NCI-H69 (cell line): ENCODE data around the gene BEST3.
"Not testable (repeated sequence)": the region's sequence is repeated elsewhere in the genome, so short reads cannot be mapped to it uniquely, and the experiment has no call there.

ENCODE experiments used
- DNase-seq: peaks from one replicate; lab custom pipeline; 2025; lab: John Stamatoyannopoulos, UW

Gene BEST3

DNA sequence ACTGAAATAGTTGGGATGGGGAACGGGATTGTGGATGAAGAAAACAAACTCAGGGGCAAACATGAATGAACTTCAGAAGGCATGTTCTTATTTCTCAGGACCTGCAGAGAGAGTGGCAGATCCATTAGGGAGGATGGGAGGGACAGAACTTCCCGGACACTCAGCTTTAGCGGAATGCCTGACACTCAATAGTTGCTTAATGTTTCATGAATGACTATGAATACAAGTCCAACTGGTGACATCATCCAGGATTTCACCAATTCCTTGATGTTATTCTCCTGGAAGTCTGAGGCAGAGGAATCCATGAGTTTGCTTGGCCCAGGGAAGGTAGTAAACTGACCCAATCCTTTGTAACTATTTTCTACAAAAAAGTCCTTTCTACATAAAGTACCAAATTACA lies 50.6 kb downstream of the BEST3 start:
- no peak for DNase-seq

DNA sequence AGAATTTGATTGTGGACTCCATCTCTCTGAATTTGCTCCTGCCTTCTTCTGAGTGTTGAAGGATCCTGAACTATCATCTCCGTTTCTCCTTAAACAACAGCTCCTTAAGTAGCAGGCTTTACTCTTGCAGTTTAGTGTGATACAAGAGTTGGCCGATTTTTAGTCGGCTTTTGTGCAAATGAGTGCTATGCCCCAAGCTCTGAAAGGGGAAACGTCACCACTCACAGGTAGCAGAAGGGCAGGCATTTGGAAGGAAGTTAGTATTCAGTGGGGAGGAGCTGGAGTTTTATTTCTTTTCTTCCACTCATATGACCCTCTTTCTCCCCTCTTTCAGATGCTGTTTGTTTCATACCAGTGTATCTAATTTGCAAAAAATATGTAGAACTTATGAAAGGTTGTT lies 51.9 kb downstream of the BEST3 start:
- no peak for DNase-seq

DNA sequence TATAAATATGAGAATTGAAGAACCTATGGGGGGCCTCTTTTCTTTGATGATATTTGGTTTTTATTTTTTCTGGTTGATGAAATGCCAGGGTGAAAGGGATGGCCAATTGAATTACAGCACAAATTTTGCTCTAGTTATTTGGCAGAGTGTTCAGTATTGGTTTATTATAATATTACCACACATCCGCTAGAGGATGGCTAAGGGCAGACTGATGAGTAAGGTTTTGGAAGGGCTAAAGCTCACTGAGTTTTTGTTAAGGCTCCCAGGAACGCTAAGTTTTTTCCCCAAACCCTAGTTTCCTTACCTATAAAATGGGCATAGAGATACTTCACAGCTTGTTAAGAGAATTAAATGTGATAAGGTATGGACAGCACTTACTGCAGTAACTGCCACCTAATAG lies 54.1 kb downstream of the BEST3 start:
- DNase-seq, result no peak

DNA sequence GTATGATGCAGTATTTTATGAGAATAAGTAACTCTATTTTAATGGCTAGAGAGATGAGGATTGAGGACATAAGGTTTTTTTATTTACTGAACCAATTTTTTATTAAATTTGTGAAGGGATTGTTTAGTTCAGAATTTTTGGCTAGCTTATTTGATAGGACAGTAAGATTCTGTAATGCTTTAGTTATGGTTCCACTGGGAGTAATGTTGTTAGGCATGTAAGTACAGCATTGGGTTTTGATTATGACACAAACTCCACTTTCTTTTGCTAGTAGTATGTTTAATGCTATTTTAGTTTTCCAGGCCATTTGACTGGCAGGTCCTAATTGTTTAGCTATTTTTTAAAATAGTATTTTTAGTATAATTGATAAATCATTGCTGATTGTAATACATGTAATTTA lies 54.6 kb downstream of the BEST3 start:
- DNase-seq, result no peak

DNA sequence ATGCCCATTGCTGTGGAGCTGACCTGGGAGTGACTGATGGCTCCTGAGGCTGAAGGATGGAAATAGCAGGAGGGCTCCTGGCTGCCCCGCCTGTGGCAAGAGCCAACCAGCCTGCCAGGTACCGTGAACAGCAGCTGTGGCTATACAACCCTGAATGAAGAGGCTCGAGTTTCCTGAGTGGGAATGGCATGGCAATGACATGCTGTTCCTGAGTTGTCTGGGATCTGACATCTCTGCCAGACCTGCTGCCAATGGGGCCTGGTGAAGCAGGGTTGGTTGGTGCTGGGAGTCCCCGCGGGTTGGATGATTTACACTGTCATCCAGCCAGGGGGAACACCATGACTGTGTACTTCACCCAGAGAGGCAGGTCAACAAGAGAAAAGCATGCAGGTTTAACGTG lies 56.6 kb downstream of the BEST3 start:
- no peak for DNase-seq

DNA sequence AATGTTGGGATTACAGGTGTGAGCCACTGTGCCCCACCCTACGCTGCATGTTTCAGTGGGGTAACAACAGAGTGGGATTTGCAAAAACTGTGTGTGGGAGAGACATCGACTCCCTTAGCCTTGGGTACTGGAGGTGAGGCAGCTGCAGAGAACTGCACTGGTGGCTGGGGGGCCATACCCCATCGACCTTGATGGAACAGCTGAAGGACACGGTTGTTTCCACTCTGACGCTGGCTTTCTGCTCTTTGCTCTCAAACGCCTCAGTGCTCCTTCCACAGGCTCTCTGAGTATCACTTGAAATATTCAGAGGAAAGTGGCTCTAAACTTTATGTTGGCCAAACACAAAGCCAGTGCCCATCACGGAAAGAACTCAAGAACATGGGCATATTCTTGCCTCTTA lies 57.6 kb downstream of the BEST3 start:
- no peak for DNase-seq

DNA sequence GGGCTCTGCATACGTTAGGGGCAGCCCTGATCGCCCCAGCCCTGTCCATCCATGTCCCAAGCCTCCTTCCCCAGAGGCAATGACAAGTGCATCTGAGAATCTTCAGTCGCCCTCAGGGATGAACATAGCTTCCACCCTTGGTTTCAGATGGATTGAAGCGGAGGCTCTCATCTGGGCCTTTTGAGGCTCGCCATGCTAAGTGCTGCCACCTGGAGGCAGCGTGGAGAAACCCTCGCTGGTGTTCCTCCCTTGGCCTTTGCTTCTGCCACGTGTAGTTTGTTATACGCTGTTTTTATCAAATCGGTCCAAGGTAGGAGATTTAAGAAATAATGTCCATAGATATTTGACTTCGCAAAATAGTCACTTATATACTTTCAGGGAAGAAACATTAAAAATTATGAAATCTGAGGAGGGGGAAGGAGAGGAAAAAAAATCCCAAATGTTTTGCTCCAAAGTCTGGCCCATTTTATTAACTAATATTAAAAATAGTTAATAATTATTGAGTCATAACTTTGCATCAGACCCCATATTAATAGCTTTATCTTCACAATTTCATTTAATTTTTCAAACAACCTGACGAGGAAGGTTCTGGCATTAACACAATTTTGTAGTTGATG lies 59.6 kb downstream of the BEST3 start:
- DNase-seq, result peak; percentile 49

DNA sequence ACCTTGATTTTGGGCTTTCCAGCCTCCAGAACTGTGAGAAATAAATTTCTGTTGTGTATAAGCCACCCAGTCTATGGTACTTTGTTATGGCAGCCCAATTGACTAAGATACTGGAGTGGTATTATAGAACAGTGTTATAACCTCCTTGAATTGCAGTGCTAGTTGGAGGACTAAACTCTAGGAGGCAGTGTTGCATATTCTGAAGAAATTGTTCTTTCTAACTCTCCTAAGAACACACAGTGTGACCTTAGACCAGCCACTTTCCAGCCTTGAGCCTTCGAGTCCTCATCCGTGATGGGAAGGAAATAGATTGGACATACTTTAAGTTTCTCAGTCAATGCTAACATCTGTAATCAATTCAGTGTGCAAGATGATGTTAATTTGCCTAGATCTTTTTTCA lies 66.0 kb downstream of the BEST3 start:
- peak; percentile 5 for DNase-seq

DNA sequence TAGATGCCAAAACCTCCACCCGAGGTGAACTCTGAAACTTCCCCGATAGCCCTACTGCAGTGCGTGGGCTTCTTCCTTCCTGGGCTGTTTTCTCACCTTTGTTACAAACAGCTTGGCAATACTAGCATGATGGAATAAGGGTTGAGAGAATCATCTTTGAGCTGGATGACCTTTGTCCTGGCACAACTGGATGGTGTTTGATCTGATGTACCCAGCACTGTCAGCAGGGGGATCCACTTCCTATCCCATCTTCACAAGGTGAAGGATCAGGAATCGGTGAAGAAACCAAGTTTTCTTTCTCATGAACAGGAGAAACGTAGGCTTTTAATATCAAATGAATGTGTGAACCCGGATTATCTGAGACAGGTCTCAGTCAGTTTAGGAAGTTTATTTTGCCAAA lies 68.9 kb downstream of the BEST3 start:
- peak; percentile 1 for DNase-seq

DNA sequence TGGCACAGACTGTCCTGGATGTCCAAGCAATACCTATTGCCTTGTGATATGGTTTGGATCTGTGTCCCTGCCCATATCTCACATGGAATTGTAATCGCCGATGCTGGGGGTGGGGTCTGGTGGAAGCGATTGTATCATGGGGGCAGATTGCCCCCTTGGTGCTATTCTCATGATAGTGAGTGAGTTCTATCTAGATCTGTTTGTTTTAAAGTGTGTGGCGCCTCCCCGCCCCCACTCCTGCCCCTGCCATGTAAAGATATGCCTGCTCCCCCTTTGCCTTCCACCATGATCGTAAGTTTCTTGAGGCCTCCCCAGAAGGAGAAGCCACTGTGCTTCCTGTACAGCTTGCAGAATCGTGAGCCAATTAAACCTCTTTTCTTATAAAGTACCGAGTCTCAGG lies 71.6 kb downstream of the BEST3 start:
- DNase-seq, result no peak

DNA sequence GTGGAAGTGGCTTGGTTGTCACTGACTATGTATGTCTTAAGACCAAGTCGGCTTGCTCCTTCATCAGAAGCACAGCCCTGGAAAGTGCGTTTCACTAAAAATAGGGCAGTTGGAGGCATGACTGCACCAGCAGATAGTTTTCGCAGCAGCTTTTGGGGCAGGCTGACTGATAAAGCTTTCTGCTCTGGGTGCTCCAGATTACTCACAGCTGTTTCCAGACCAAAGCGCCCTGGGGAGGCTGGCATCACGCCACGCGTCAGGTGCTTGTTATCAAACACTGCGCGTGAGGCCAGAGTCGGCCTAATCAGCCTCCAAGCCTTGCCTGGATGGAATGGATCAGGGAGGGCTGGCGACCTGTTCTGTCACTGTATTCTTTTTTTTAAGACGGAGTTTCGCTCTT lies 75.1 kb downstream of the BEST3 start:
- DNase-seq, result peak; percentile 81

DNA sequence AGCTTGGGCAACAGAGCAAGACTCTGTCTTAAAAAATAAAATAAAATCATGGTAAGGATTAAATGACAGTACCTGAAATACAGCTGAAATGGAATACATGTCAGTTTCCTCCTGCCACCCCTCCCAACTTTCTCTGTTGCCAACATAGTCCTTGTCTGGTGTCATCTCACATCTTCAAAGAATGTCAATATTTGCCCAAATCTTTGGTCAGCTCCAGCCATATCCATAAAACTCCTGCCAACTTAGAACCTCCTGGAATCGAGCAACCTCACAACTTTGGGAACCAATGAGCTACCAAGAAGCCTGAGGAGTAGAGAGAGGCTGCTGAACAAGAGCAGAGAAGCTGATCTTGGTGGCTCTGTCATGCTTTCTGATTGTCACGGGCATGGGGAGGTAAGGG lies 77.6 kb downstream of the BEST3 start:
- no peak for DNase-seq

DNA sequence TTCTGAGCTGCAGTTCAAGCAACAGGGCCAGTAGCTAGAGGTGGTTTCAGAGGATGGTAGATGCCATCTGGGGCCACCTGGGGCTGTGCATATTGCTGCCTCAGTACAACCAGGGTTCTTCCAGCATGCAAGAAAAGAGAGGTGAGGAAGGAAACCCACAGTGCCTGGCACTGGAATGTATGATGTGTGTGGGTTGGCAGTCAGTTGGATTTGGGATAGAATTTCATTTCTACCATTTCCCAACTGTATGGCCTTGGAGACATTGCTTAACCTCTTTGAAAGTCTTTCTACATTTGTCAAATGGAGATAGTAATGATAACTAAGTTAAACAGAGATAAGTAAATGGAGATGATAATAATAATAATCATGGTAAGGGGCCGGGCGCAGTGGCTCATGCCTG lies 78.2 kb downstream of the BEST3 start:
- DNase-seq, result no peak

DNA sequence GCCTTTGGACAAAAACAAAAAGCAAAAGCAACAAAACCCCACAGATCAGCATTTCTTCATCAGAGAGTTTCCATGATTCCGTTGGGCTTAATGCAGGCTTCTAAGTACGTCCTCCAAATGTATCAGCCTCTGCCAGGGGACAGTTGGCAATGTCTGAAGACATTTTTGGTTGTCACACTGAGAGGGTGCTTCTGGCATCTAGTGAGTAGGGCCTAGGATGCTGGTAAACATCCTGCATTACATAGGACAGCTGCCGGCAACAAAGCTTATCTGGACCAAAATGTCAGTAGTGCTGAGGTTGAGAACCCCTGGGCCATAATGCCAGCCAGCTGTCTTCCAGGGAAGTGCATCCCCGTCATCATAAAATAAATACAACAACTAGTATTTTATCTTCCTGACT lies 79.0 kb downstream of the BEST3 start:
- no peak for DNase-seq

DNA sequence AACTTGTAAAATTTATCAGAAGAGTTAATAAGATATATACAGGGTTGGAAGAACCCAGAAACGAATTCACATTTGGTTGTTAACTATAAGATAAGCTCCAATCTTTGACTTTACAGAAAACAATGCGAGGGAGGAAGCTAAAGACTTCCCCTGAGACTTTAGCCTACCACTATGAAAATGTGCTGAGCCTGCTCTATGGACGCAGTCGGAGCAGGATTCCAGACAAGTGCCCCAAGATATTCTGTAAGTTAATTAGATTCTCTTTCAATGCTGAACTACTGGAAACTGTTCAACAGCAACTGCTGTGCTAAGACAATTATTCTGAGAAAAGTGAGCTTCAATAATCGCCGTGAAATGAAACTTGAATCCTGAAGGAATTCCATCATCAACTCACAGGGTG lies 80.1 kb downstream of the BEST3 start:
- no peak for DNase-seq

DNA sequence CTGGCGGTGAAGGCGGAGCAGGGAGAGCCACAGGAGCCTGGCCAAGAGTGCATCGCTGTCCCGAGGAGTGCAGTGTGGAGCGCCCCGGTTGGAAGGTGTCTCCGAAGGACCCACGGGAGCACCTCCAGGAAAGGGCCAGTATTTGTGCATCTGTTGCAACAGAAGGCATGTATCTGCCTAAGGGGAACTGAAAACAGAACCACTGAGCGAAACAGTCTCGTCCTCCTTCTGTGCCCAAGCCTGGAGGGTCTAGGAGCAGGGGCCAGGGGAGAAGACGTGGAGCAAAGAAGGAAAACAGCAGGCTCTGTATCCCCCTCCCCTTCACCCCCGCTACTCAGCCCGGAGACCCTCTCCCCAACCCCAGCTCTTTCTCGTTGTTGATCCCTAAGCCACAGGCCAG lies 83.1 kb downstream of the BEST3 start:
- DNase-seq, result no peak

DNA sequence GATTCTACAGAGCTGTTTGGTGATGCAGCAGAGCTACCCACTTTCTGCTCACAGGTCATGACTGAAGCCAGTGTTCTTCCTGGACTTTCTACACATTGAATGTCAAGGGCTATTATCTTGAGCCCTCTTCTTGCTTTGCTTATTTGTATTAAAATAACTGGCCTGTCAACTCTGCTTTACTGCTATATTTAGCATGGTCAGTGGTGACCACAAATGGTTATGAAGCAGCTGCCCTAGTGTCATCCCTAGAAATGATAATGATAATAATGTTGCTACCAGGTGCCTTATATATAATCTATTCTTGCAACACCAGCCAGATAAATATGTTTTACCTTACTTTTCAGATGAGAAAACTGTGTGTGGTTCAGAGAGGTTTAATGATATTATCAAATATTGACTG lies 85.8 kb downstream of the BEST3 start:
- no peak for DNase-seq

DNA sequence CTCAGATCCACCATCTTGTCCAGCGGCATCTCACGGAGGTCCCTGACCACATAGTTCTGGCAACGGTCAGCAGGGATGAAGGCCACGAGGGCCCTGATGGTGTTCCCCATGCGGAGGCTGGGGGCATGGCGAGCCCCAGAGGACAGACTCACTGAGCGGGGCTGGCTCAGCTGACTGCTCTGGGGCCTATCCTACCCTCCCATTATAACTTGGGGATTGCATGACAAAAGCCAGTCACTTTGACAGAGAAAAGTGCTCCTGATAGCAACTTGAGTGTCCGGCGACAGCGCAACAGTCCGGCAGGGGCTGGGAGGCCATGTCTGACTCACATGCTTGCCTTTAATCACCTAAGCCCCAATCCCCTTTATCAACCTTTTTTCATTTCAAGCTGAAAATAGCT lies 88.4 kb downstream of the BEST3 start, which contains the start of gene LRRC10:
Gene LRRC10 (minus strand): TSS at position 179 of the 400 bp plus-strand sequence. CDS start 69 bp downstream, at position 110.
- no peak for DNase-seq

DNA sequence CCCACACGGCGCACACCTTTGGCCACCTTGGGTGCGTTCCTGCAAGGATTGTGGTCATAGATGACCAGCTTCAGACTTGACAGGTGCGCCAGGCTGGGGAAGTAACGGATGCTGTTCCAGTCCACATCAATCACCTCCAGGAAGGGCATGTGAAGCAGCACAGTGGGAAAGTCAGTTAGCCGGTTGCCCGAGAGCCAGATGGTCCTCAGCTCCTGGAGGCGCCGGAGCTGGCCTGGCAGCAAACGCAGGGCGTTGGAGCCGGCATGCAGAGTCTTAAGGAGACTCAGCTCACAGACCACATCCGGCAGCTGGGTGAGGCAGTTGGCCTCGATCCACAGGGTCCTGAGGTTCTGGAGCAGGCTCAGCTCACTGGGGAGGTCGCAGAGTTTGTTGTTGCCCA lies 89.0 kb downstream of the BEST3 start:
- no peak for DNase-seq

DNA sequence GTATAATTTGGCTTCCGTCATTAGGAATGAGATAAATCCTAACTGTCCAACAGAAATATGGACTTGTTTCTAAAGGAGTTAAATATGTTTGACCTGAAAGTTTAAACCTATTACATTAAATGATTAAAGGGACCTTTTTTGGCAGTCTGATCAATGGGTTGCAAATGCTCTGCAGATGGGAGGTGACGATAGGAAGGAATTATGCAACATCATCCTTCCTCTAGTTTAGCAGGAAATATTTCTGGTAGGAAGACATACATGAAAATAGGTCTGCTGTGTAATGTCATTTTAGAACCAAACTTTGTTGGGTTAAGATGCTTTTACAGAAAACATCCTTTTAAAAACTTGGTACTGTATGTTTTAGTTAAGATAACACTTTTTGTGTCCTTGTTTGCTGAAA lies 91.0 kb downstream of the BEST3 start:
- no peak for DNase-seq

DNA sequence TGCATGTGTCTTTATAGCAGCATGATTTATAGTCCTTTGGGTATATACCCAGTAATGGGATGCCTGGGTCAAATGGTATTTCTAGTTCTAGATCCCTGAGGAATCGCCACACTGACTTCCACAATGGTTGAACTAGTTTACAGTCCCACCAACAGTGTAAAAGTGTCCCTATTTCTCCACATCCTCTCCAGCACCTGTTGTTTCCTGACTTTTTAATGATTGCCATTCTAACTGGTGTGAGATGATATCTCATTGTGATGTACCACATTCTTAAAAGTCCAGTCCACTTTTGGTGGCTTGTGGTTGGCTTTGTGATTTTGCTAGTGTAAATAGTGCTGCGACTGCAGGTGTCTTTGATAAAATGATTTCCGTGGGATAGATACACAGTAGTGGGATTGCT lies 94.8 kb downstream of the BEST3 start:
- DNase-seq, result not testable (repeated sequence)
